Pulmonary artery endothelial cell (primary cell): Measurements from ENCODE around the gene MSANTD1. TPM values are rescaled to one million over a fixed set of nuclear protein-coding genes. Genes with fewer than 3 reads are reported as not detected.
A peak's percentile ranks its signal among the peaks of the same experiment; 100 is the strongest.
"Not testable (repeated sequence)": the region's sequence is repeated elsewhere in the genome, so short reads cannot be mapped to it uniquely, and the experiment has no call there.

Experiments used
- DNase-seq: peaks from one replicate; pipeline ENCODE4 v3.0.0-alpha.2; 2011; ENCODE audit warnings: low read depth, low spot score
- total RNA-seq: library from RNA; depleted of rRNA; stranded (reverse); fragments of >200 nt; gene quantifications from 2 replicates; pipeline ENCODE4 v1.2.3, GENCODE V29; 2014

Gene MSANTD1
- total RNA-seq, 1 donor from 2014 or later: 0.07 TPM

GRCh38 chr4:3287972-3288570 is 39.1 kb downstream of the MSANTD1 start:
- no peak for DNase-seq

- DNase-seq: no peak
Measured at GRCh38 chr4:3288571-3289094, 39.7 kb downstream of the MSANTD1 start.

GRCh38 chr4:3290476-3290875 is 41.5 kb downstream of the MSANTD1 start:
- DNase-seq: no peak

- no peak for DNase-seq
Measured at GRCh38 chr4:3290889-3291321, 41.9 kb downstream of the MSANTD1 start.

GRCh38 chr4:3291411-3291968 is 42.5 kb downstream of the MSANTD1 start:
- DNase-seq: no peak

- DNase-seq: no peak
Measured at GRCh38 chr4:3291969-3292570, 43.1 kb downstream of the MSANTD1 start.

GRCh38 chr4:3292571-3293400 is 43.8 kb downstream of the MSANTD1 start, which contains the start of gene RGS12:
Gene RGS12, plus strand, starts transcription at chr4:3293021. Its CDS starts 23,150 bp downstream, at chr4:3316171.
- DNase-seq: peak; percentile 78

GRCh38 chr4:3293401-3294391 is 44.7 kb downstream of the MSANTD1 start:
- no peak for DNase-seq

- DNase-seq: no peak
Measured at GRCh38 chr4:3294401-3295241, 45.7 kb downstream of the MSANTD1 start.

GRCh38 chr4:3295837-3296624 is 47.1 kb downstream of the MSANTD1 start:
- no peak for DNase-seq

GRCh38 chr4:3296651-3297050 is 47.7 kb downstream of the MSANTD1 start:
- DNase-seq: no peak

- no peak for DNase-seq
Measured at GRCh38 chr4:3297066-3297859, 48.3 kb downstream of the MSANTD1 start.

- no peak for DNase-seq
Measured at GRCh38 chr4:3299122-3299975, 50.4 kb downstream of the MSANTD1 start.

- DNase-seq: no peak
Measured at GRCh38 chr4:3299976-3300671, 51.2 kb downstream of the MSANTD1 start.

- not testable (repeated sequence) for DNase-seq
Measured at GRCh38 chr4:3300882-3301281, 51.9 kb downstream of the MSANTD1 start.

- no peak for DNase-seq
Measured at GRCh38 chr4:3301450-3302172, 52.7 kb downstream of the MSANTD1 start.
